NCI-H2107 treated with DMSO at 0.1 percent for 48 hours (cell line): ENCODE data around the gene SRSF8.
"Not testable (repeated sequence)": the region's sequence is repeated elsewhere in the genome, so short reads cannot be mapped to it uniquely, and the experiment has no call there.

ENCODE experiments used
- DNase-seq: peaks from one replicate; lab custom pipeline; 2025; ENCODE audit not compliant: unreplicated experiment; lab: John Stamatoyannopoulos, UW

SRSF8 gene

GRCh38 chr11:95093548-95093947 is 26.8 kb downstream of the SRSF8 start:
- DNase-seq: no peak

- no peak for DNase-seq
Measured at GRCh38 chr11:95095858-95096587, 29.3 kb downstream of the SRSF8 start.

GRCh38 chr11:95097209-95097608 is 30.5 kb downstream of the SRSF8 start:
- DNase-seq: no peak

DNA sequence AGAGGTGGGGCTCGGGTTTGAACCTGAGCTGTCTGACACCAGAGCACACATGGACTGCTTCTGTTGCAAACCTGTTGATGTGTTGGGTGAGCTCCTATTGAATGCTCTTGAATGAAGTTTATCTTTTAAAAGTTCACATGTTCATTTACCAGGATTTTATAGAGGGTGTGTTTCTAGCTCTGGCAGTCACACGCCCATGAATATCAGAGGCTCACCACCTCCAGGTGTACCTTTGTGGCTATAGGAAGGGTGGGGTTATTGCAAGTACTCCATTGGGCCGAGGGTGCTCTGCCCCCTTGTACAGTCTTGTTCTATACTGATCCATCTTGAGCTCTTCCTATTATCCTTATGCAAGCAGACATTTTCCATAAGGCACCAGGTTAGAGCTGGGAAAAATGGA is 32.1 kb downstream of the SRSF8 start:
- no peak for DNase-seq

DNA sequence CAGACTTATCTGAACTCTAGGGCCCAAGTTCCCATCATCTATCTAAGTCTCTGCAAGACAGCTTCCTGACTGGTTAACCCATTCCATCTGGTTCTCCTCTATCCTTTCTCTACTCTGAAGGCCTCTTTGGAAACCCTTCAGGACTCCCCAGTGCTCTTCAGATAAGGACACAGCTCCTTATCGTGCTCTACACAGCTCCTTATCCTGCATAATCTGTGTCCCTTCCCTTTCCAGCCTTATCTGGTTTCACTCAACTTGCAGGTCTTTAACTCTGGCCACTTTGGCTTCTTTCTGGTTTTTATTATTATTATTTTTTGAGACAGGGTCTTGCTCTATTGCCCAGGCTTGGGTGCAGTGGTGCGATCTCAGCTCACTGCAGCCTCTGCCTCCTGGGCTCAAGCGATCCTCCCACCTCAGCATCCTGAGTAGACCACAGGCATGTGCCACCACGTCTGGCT is 33.5 kb downstream of the SRSF8 start:
- no peak for DNase-seq

DNA sequence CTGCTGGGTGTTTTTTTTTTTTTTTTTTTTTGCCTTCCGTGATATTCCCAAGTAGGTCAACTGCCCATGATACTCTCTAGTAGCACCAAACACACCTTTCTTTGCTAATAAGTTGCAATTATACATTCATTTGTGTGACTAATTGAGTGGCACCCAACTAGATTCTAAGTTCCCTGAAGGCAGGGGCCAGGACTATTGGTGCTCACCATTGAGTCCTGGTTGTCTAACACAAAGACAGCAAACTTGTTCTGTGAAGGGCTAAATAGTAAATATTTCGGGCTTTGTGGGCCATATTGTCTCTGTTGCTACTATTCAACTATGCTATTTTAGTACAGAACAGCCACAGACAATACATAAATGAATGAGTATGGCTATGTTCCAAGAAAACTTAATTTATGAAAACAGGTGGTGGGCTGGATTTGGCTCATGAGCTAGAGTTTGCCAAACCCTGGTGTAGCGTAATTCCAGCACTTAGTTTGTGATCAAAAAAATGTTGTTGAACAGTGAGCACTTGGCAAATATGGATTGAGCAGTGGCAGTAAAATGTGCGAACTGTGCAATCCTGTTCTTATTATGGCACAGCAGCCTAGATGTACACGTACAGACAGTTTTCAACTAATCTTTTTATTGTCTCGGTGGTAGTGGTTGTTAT is 34.3 kb downstream of the SRSF8 start:
- no peak for DNase-seq

- no peak for DNase-seq
Measured at GRCh38 chr11:95101935-95102334, 35.2 kb downstream of the SRSF8 start.

DNA sequence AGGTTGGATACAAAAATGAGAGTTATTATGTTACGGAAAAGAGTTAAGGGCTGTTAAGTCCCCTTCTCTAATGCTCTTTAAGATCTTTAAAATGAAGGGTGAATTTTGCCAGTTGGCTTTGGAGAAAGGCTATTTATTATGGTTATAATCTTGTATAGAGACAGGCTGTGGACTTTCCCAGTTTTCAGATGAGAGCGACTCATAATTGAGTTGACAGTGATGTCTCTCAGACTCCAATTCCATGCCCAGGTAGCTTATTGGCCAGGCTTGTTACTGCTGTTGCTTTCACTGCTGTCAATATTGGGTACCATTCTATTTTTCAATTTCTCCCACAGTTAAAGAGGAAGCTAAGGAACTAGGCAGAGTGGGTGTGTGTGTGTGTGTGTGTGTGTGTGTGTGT is 36.0 kb downstream of the SRSF8 start:
- no peak for DNase-seq

DNA sequence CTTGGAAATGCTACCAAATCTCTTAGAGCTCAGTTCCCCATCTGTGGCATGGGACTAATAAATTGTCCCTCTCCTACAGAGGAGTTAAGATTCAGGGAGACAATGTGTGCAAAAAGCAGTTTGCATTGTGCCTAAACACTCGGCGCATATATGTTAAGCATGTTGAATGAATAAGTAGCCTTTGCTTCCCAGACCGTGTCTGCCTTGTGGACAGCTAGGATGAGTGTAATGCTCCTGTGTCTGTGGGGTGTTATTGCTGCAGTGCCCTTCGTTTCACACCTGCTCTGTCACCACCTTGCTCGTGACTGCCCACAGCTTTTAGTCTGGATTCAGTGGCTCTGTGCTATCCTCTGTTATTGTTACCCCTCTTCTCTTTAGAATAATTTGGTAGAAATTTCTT is 37.0 kb downstream of the SRSF8 start:
- DNase-seq: no peak

DNA sequence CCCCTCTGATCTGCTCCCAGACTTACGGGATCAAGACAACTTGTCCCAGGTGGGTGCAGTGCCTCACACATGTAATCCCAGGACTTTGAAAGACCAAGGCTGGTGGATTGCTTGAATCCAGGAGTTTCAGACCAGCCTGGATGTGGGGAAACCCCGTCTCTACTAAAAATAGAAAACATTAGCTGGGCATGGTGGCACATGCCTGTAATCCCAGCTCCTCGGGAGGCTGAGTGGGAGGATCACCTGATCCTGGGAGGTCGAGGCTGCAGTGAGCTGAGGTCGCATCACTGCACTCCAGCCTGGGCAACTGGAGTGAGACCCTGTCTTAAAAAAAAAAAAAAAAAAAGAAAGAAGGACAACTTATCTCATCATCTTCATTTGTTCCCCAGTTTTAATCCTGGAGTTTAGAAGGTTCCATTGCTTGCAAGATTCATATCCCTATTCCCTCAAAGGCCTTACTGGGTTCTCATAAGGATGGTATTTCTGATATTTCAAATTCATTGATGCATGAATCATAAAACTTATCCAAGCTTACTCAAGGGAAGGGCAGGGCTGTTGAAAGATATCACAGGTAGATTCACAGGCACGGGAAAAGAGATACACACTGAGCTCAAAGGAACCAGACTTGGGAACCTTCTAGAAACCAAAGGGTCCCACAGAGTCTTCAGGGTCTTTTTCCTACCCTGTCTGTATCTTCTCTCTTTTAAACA is 37.6 kb downstream of the SRSF8 start:
- DNase-seq: no peak

DNA sequence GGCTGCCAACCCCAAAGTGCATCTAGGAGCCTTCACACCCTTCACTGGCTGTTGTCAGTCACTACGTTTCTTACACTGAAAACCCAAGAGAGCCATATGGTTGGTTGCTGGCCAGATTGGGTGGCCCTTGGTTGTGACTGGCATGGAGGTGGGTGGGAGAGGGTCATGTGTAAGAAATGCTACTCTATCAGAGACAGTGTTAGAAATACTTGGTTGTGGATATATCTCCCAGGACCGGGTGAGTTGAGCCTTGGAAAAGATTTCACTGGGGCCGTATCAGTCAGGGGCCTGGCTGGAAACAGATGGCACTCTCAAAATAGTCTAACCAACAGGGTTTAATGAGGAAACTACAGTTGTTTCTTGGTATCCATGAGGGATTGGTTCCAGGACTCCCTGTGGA is 38.1 kb downstream of the SRSF8 start:
- DNase-seq: no peak

GRCh38 chr11:95108159-95108611 is 41.5 kb downstream of the SRSF8 start:
- DNase-seq: no peak

DNA sequence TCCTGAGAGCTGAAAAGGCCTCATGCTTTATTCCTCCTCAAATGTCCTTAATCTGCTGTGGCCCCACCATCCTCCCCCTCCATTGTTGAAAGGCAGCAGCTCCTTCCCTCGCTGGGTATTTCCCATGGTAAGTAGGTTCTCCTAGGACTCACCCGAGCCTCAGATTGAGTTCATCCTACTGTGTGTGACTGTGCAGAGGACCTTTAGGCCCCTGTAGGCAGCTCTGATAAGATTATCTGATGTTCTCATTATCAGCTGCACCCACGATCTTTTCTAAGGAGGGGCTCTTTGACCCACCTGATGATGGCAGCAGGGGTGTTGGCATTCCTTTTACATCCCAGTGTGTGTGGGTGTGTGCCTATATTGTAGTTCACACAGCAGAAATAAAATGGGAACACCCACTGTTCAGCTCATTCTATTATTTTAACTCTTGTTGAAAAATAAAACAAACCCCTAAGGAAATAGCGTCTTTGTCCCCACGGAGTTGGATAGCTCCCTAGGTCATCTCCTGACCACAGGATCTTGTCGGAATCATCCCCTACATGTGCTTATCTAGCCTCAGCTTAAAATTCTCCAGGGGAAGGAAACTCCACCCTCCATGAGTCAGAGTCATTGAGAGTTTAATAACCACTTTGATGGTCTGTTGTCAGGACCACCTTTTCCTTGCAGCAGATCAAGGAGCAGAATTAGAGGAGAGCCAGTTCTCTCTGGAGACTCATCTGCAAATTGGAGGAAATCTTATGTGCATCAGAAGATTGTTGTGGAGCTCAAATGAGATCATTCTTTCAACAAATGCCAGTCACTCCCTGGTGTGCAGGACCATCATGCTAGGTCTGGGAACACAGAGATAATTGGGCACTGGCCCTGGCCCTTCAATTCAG is 42.2 kb downstream of the SRSF8 start:
- DNase-seq: no peak

GRCh38 chr11:95111471-95111870 is 44.8 kb downstream of the SRSF8 start:
- not testable (repeated sequence) for DNase-seq

- no peak for DNase-seq
Measured at GRCh38 chr11:95111923-95112540, 45.3 kb downstream of the SRSF8 start.

DNA sequence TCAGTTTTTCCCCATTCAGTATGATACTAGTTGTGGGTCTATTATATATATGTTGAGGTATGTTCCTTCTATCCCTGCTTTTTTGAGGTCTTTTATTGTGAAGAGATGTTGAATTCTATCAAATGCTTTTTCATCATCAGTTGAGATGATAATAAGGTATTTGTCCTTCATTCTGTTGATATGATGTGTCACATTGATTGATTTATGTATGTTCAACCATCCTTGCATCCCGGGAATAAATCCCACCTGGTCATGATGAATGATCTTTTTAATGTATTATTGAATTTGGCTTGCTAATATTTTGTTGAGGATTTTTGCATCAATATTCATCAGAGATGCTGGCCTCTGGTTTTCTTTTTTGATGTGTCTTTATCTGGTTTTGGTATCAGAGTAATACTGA is 48.9 kb downstream of the SRSF8 start:
- DNase-seq: no peak

DNA sequence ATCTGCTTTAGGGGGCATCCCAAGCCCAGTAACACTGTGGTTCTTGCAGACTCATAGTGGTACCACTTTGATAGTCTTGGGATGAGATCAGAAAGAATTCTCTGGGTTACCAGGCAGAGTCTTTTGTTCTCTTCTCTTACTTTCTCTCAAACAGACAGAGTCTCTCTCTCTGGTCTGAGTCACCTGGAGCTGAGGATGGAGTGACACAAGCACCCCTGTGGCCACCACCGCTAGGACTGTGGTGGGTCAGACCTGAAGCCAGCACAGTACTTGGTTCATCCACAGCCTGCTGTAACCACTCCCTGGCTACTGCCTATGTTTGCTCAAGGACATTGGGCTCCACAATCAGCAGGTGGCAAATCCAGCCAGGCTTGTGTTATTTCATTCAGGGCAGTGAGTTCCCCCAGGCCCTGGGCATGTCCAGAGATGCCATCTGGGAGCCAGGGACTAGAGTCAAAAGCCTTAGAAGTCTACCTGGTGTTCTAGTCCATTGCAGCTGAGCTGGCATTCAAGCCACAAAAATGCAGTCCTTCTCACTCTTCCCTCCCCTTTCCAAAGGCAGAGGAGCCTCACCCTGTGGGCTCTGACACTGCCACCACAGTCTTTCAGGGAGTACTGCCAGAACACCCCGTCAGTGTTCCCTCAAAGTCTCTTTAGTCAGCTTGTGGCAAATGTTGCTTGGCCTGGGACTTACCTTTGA is 52.8 kb downstream of the SRSF8 start:
- no peak for DNase-seq
